NCI-H345 (cell line): Measurements from ENCODE around the gene PPAN.

Experiments used
- DNase-seq: peaks from one replicate; lab custom pipeline; 2025; lab: John Stamatoyannopoulos, UW

Gene PPAN

GRCh38 chr19:10106100-10106936, at the start of gene PPAN:
Gene PPAN, plus strand, starts transcription at chr19:10106362. Its CDS starts 33 bp downstream, at chr19:10106395.
- peak; percentile 98 for DNase-seq

- no peak for DNase-seq
These were observed 44.3 kb upstream of the PPAN start for GRCh38 chr19:10061717-10062310.

GRCh38 chr19:10068205-10068604, 38.0 kb upstream of the PPAN start:
- no peak for DNase-seq

- DNase-seq = no peak
These were observed 37.1 kb upstream of the PPAN start for GRCh38 chr19:10069046-10069445.

- no peak for DNase-seq
These were observed 35.3 kb upstream of the PPAN start for GRCh38 chr19:10070730-10071446.

- no peak for DNase-seq
These were observed 32.0 kb upstream of the PPAN start for GRCh38 chr19:10074153-10074552.

GRCh38 chr19:10076535-10076934, 29.6 kb upstream of the PPAN start:
- no peak for DNase-seq

GRCh38 chr19:10078329-10078728, 27.8 kb upstream of the PPAN start:
- no peak for DNase-seq

- DNase-seq = no peak
These were observed 27.1 kb upstream of the PPAN start for GRCh38 chr19:10079031-10079453.

- no peak for DNase-seq
These were observed 22.3 kb upstream of the PPAN start for GRCh38 chr19:10083911-10084310.

GRCh38 chr19:10084803-10085202, 21.4 kb upstream of the PPAN start:
- no peak for DNase-seq

GRCh38 chr19:10085641-10086590, 20.2 kb upstream of the PPAN start, which contains the start of gene SHFL:
Gene SHFL, plus strand, starts transcription at chr19:10086317. Its CDS starts 111 bp downstream, at chr19:10086428.
- DNase-seq = peak; percentile 38

- DNase-seq = no peak
These were observed 19.5 kb upstream of the PPAN start for GRCh38 chr19:10086591-10087192.

- DNase-seq = no peak
These were observed 18.7 kb upstream of the PPAN start for GRCh38 chr19:10087296-10088061.

GRCh38 chr19:10088949-10089554, 17.1 kb upstream of the PPAN start:
- DNase-seq = no peak

GRCh38 chr19:10089801-10090375, 16.3 kb upstream of the PPAN start:
- no peak for DNase-seq

GRCh38 chr19:10091370-10091687, 14.8 kb upstream of the PPAN start:
- DNase-seq = no peak

GRCh38 chr19:10091895-10092641, 14.1 kb upstream of the PPAN start:
- DNase-seq = no peak
